Measurements from ENCODE around the gene CLDN5. TPM values are rescaled to one million over a fixed set of nuclear protein-coding genes. Genes with fewer than 3 reads are reported as not detected.

CLDN5 gene
- 91.8 TPM for total RNA-seq

GRCh38 chr22:19524170-19525115 is at the start of gene CLDN5:
Gene CLDN5 (minus strand): TSS chr22:19524410. CDS start chr22:19524255, 155 bp downstream.

GRCh38 chr22:19479355-19480172 is 44.6 kb downstream of the CLDN5 start, which contains the start of gene CDC45:
Gene CDC45 (plus strand): TSS chr22:19479920. CDS start chr22:19479969, 49 bp downstream.

GRCh38 chr22:19478901-19479354 is 45.3 kb downstream of the CLDN5 start, which contains the start of gene UFD1:
Gene UFD1 (minus strand): TSS chr22:19479193. CDS start chr22:19479085, 108 bp downstream.

Other genes starting within 250 kb of the CLDN5 start
- gene CLTCL1, start 232.7 kb downstream of the CLDN5 start, total RNA-seq, result 15.9 TPM
- gene HIRA, start 92.7 kb downstream of the CLDN5 start, total RNA-seq, result 26.8 TPM
- 17.5 TPM for gene MRPL40, start 91.9 kb downstream of the CLDN5 start, total RNA-seq
- 46.1 TPM for gene C22orf39, start 76.7 kb downstream of the CLDN5 start, total RNA-seq
- gene UFD1, start 45.2 kb downstream of the CLDN5 start, total RNA-seq, result 29.1 TPM
- 1.8 TPM for gene CDC45, start 44.5 kb downstream of the CLDN5 start, total RNA-seq
- gene SEPTIN5, start 190.1 kb upstream of the CLDN5 start, total RNA-seq, result 178 TPM
- 16.8 TPM for gene GP1BB, start 199.1 kb upstream of the CLDN5 start, total RNA-seq
- not detected for gene TBX1, start 236.4 kb upstream of the CLDN5 start, total RNA-seq